ENCODE data around the gene FIG4.
"Not testable (repeated sequence)": the region's sequence is repeated elsewhere in the genome, so short reads cannot be mapped to it uniquely, and the experiment has no call there.

FIG4 gene

GRCh38 chr6:109762769-109763441 is 71.8 kb downstream of the FIG4 start:
- no peak for DNase-seq

- DNase-seq: no peak
Measured at GRCh38 chr6:109766167-109766566, 75.1 kb downstream of the FIG4 start.

DNA sequence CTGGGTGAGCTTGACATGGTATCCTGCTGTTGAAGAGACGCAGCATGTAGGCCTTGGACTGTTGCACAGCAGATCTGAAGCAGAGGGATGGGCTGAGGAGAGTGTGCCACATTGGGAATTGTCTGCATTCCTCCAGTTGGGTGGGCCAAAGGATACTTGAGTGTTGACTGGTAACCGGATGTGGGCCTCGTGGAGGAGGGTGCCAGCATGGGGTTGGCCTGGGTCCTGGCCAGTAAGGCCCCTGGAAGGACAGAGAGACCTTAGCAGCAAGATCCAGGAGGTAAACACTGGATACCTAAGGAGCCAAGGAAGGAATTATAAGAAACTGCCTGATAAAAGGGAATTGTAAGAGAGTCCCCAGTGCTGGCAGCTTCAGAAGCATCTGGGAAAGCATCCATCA is 76.9 kb downstream of the FIG4 start:
- no peak for DNase-seq

DNA sequence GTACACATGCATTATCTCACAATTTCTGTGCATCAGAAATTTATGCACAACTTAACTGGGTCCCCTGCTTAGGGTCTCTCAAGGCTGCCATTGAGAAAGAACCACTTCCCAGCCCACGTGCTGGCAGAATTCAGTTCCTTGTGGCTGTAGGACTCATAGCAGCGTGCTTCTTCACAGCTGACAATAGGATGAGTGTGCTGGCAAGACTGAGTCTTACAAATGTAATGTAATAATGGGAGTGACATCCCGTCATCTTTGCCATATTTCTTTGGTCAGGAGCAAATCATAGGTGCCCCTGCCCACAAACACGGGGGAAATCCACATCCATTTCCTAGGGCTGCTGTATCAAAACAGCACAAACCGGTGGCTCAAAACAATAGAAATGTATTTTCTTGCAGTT is 77.4 kb downstream of the FIG4 start:
- DNase-seq: no peak

DNA sequence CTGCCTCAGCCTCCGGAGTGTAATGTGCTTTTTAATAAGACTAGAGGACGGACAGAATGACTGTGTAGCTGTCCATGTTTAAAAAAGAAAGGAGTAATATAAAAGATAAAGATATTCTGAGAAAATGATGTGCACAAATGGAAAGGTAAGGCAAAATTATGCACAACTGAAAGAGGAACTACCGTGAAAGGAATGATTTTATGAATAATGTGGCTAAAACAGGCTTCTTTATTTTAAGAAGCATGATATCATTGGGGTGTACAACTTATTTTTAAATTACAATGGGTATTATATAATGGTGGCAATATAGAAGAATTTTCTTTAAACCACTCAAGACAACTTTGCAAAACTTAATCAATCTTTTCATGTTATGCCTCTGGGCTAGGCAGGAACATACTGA is 78.1 kb downstream of the FIG4 start:
- DNase-seq: no peak

- DNase-seq: no peak
Measured at GRCh38 chr6:109770047-109770446, 79.0 kb downstream of the FIG4 start.

DNA sequence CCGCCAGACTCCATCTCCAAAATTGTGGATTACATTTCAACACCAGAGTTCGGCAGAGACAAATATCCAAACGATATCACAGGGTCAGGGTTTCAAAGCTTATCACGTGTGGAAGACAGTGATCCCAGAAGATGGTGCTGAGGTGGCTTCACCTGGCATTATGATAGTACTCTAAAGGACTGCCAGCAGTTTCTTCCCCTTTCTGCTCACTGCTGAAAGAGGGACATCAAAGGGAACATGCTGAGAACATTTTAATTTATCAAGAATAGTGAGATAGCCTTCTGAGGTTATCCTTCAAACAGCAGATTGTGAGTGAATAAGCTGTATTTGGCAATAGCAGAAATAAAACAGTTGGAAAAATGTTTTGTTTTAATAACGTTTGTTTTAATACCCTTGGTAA is 79.7 kb downstream of the FIG4 start:
- no peak for DNase-seq

DNA sequence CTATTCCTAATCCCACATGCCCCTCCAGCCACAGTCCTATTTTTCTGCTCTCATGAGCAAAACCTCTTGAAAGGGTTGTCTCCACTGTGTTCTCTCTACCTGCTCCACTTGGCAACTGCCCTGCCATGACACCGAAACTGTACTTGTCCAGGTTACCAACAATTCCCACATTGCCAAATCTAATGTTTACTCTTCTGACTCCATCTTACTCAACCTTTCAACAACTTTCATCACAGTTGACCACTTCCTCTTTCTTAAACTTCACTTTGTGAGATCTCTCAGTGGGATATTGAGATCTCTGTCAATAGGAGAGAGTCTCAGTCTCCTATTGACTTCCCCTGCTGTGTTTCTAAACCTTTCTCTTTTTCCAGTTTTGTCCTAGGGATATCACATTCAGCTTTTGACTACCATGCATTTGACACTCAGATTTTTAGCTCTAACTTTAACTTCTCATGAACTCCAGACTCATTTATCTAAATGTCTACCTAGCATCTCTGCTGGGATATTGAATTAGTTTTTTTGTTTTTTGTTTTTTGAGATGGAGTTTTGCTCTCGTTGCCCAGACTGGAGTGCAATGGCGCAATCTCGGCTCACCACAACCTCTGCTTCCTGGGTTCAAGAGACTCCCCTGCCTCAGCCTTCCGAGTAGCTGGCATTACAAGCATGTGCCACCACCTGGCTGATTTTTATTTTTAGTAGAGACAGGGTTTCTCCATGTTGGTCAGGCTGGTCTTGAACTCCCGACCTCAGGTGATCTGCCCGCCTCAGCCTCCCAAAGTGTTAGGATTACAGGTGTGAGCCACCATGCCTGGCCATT is 81.1 kb downstream of the FIG4 start:
- not testable (repeated sequence) for DNase-seq

- DNase-seq: no peak
Measured at GRCh38 chr6:109772883-109773431, 81.9 kb downstream of the FIG4 start.

- DNase-seq: no peak
Measured at GRCh38 chr6:109781001-109781400, 89.9 kb downstream of the FIG4 start.

GRCh38 chr6:109782491-109782999 is 91.4 kb downstream of the FIG4 start:
- DNase-seq: no peak

DNA sequence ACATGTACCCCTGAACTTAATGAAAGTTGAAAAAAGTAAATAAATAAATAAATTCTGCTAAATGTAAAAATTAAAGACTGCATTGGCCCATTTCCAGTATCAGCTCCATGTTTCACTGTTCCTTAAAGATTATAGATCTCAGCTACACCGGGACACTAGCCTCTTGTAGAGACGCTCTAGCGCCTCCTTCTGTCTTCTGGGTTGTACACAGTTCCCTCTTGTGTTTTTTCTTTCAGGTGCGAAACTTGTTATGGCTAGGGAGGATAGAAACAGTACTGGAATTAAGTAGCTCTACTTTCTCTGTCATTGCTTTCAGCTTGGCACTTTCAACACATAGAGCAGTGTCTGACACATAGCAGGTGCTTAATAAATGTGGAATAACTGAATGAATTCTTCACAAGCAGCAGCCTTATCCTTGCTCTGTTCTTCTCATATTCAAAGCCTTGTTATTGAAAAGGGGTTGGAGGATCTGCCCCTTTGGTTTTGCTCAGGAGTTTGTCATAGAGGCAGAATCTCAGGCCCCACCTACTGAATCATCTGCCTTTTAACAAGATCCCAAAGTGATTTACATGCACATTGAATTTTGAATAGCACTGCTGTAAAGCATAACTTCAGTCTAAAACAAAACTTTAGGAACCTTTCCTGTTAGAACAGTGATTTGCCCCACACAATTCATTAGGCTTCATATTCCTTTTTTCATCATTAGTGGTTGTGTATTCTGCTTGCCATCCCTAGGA is 92.3 kb downstream of the FIG4 start:
- no peak for DNase-seq

DNA sequence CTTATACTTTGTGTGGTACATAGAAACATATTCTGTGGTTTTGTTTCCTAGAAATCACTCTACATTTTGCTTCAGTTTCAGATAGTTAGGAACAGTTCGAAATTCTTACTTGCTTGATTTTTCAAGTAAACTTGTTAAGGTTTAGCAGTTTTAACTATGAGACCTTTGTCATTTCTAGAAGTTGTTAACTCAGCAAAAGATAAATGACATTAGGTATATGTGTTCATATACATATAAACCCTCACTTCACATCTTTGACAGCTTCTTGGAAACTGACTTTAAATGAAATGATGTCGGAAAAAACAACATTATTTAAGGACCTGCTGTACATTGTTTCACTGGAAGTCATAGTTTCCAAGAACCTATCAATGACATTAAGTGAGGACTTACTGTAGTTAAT is 96.2 kb downstream of the FIG4 start:
- DNase-seq: no peak

GRCh38 chr6:109788687-109789086 is 97.6 kb downstream of the FIG4 start:
- DNase-seq: no peak

- DNase-seq: no peak
Measured at GRCh38 chr6:109790131-109790530, 99.0 kb downstream of the FIG4 start.

DNA sequence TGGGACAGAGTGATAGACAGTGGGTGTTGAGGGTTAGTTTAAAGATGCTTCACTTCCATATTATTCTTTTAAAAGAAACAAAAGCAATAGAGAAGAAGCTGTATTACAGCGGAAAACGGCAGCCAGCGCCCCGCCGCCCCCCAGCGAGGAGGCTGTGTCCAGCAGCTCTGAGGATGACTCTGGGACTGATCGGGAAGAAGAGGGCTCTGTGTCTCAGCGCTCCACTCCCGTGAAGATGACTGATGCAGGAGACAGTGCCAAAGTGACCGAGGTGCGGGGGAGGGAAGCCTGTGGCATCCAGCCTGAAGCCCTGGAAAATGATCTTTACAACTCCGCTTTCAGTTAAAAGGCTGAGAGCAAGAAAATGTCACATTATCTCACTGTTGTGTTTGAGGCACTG is 100.2 kb downstream of the FIG4 start:
- no peak for DNase-seq

DNA sequence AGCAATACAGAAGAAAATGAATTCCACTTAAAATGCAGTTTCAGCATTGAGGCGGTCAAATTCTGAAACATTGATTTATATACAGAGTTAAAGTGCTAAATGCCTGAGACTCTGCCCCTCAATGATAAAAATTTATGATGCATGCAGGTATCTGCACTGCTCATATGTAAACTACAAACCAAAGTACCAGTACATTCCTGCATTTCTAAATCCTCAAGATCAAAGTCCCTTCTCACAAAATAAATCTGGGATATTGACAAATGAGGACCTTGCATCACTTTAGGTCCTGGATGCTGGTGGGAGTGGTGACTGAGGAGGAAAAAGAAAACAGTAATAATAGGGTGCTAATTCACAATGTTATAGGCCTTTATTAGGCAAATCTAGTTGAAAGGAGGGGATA is 101.9 kb downstream of the FIG4 start:
- no peak for DNase-seq

- peak; percentile 58 for DNase-seq
Measured at GRCh38 chr6:109793792-109794191, 102.7 kb downstream of the FIG4 start.

GRCh38 chr6:109794201-109794923 is 103.3 kb downstream of the FIG4 start:
- DNase-seq: no peak

- DNase-seq: no peak
Measured at GRCh38 chr6:109795994-109796555, 105.0 kb downstream of the FIG4 start.

GRCh38 chr6:109799129-109799528 is 108.0 kb downstream of the FIG4 start:
- DNase-seq: no peak

DNA sequence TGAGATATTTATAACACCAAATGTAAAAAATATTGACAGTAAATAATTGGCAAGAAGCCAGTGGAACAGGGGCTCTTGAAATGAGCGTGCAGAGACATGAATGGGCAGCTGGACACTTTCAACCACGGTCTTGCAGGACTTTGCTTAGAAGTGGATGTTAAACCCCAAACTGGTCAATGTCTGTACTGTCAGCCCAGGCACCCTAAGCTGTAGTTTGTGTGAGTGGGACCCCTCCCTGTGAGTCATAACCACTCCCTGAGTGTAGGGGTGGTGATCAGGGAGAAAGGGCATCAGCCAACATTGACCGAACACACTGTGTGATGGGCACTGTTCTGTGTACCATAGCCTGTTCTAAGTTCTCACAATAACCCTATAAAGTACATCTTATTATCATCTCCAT is 108.6 kb downstream of the FIG4 start:
- no peak for DNase-seq
